ENCODE data around the gene ATP13A2.
A peak's percentile ranks its signal among the peaks of the same experiment; 100 is the strongest.

The ATP13A2 gene

GRCh38 chr1:17011439-17012307 lies at the start of gene ATP13A2:
TSS of gene ATP13A2 (minus strand) at chr1:17011928. CDS start at chr1:17011738, 190 bp downstream.
- peak; percentile 72 for DNase-seq (ENCODE audit: low read depth)

DNA sequence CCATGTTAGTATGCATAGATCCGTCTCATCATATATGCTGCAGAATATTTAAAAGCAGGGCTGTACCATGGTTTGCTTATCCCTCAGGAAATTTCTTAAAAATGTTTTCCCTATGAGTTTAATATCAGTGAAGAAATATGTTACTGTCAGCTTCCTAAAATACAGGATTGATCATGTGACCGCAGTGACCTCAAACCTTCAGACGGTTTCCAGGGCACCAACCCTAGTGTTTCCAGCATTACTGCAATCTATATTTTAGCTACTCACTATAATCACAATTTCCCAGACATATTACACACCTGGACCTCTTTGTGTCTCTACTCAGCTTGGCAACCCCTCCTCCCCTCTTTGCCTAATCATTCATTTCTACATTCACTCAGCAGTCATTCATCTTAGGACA lies 49.8 kb upstream of the ATP13A2 start:
- DNase-seq (ENCODE audit: low read depth): no peak

DNA sequence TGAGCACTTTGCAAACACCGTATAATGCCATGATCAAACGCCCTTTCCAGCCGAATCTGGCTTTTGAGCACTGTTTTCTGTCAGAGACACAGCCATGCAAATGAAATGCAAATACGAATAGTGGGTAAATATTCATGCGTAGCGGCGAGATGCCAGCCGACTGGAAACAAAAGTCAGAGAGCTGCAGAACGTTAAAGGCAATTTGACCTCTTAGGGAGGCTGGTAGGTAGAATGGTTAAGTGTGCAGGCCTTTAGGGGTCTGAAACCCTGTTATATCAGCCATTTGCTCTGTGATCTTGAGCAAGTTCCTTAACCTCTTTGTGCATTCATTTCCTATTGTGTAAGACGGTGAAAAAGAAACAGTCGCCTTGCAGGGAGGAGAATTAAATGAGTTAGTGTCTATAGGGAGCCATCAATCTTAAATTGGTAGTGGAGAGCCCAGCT lies 48.6 kb upstream of the ATP13A2 start:
- DNase-seq (ENCODE audit: low read depth): peak; percentile 20

DNA sequence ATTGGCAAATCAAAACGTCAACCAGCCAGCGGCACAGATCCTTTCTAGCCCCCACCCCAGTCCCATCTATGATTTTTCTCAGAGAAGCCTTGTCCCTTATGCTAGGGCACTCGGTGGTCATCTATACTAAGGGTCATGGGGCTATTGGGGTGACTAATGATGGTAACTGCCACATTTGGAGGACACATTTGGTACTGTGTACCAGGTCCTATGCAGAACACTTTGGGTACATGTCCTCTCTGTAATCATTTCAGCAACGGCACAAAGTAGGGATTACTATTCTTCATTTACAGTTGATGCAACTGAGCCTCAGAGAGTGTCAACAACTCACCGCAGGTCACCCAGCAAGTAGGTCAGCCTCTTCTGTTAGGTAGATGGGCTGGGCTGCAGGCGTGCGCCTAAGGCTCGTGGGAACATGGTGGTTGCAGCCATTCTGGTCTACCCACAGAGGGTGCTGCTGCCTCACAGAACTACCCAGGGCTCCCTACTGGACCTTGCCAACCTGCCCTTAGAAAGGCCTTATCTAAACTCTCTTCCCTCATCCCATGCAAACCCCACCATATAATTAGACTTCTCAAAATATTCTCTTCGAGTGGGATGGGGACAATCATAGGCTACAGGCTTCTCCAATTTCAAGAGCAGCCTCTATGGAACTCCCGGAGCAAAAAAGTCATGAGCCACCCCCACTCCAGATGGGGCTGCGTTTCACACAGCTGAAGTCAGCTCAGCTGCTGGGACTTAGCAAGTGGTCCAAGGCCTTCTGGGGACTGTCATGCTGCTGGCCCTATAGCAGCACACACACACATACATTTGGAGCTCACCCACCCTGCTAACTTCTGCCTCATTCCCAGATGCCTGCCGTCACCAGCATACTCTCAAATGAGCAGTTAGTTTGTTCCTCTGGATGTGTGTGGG lies 47.9 kb upstream of the ATP13A2 start:
- DNase-seq (ENCODE audit: low read depth): peak; percentile 76

DNA sequence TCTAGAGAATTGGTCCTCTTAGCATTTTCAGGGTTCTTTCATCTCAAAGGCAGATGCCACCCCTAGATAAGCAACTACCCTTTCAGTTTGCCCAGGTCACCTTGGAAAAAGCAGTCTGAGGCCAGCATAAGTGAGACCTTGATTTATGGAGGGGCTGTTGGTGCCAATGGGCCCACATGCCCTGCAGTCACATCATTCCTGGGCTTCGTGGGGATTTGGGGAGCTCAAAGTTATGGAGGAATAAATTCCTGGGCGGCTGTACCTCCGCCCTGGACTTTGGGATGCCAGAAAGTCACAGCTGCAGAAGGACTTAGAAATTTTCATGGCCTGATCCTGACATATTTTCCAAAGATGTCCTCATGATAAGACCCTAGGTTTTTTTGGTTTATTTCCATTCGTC lies 44.8 kb upstream of the ATP13A2 start:
- no peak for DNase-seq (ENCODE audit: low read depth)

GRCh38 chr1:17055801-17056200 lies 44.1 kb upstream of the ATP13A2 start:
- no peak for DNase-seq (ENCODE audit: low read depth)

DNA sequence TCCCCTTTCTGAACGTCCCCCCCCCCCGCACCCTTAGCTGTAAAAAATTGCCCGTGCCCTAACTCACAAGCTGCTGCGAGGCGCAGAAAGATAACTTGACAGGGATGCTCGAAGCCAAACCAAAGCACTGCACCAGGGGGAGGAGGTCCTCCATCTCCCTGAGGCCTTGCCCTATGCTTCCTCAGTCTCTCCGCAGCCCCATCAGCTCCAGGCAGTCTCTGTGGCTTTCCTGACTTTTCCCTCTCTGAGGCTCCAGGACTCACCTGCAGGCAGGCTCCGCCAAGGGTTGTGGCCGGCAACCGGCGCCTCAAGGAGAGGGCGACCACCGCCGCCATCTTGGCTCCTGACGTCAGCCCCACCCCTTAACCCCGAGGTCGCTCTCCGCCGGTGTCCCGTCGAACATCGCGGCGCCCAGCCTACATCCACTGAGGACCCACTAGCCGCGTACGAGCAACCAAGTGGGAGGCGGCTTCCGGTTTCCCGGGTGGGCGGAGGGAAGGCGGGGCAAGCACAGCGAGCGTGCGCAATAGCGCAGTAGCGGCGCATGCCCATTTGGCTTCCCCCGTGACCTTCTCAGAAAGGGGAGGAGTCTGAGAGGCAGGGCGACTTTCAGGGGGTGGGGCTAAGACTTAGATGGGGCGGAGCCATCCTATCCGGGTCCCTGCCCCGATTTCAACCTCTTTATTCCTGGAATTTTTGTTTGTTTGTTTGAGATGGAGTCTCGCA lies 42.1 kb upstream of the ATP13A2 start, which contains the start of gene SDHB:
TSS of gene SDHB (minus strand) at position 348 of the 726 bp plus-strand sequence. CDS start at position 335, 13 bp downstream.
- peak; percentile 99 for DNase-seq (ENCODE audit: low read depth)

- peak; percentile 21 for DNase-seq (ENCODE audit: low read depth)
Observed at GRCh38 chr1:17053086-17053684, 41.5 kb upstream of the ATP13A2 start.

GRCh38 chr1:17052641-17053040 lies 40.9 kb upstream of the ATP13A2 start:
- no peak for DNase-seq (ENCODE audit: low read depth)

- DNase-seq (ENCODE audit: low read depth): no peak
Observed at GRCh38 chr1:17052038-17052437, 40.3 kb upstream of the ATP13A2 start.

GRCh38 chr1:17047924-17048323 lies 36.2 kb upstream of the ATP13A2 start:
- no peak for DNase-seq (ENCODE audit: low read depth)

GRCh38 chr1:17046334-17046657 lies 34.6 kb upstream of the ATP13A2 start:
- DNase-seq (ENCODE audit: low read depth): no peak

DNA sequence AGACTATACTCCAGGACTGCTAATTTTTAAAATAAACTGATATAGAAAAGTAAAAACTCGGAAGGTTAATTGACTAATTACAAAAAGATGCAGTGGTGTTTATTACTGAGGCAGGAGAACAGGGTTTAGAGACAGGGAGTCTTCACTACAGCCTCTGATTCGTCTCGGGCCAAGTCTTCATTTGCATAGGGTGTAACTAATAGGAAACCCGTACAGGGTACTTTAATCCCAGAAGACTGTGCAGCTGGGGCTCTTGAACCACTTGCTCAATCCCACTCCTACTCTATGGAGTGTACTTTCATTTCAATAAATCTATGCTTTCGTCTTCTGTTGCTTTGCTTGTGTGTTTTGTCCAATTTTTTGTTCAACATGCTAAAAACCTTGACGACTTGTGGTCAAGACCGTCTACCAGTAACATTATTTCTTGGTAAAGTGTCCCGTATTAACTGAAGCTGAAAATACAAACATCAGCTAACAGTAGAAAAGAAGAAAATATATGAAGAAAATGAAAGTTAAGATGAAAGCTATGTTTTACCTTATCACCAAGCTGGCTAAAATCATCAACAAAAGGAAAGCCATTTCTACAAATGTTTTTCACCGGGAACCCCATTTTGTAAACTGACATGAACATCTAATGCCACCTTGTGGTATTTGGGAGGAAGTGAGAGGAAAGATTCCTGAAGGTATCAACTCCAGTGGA lies 34.1 kb upstream of the ATP13A2 start:
- DNase-seq (ENCODE audit: low read depth): peak; percentile 73

DNA sequence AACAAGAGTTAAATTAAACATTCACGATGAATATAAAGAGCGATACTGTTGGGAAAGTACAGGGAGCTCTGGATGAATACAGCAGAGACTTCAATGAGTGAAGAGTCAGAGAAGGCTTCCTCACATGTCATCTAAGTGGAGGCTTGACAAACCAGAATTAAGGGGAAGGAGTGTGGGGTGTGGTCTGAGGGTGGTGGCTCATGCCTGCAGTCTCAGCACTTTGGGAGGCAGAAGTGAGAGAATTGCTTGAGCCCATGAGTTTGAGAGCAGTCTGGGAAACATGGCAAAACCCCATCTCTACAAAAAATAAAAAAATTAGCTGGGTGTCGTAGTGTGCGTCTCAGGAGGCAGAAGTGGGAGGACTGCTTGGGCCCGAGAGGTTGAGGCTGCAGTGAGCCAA lies 33.4 kb upstream of the ATP13A2 start:
- DNase-seq (ENCODE audit: low read depth): no peak

DNA sequence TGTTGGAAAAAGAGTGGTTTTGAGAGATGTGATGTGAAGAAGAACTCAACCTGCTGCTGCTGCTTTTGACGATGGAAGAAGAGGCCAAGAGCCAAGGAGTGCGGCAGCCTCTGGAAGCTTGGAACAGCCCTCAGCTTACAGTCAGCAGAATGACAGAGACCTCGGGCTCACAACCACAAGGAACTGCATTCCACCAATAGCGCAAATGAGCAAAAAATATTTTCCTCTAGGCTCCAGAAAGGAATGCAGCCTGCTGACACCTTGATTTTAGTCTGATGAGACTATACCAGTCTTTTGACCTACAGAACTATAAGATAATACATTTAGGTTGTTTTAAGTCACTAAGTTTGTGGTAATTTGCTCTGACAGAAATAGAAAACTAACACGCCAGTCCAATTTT lies 31.9 kb upstream of the ATP13A2 start:
- DNase-seq (ENCODE audit: low read depth): no peak

GRCh38 chr1:17040135-17040534 lies 28.4 kb upstream of the ATP13A2 start:
- no peak for DNase-seq (ENCODE audit: low read depth)

GRCh38 chr1:17039522-17039921 lies 27.8 kb upstream of the ATP13A2 start:
- DNase-seq (ENCODE audit: low read depth): no peak

- no peak for DNase-seq (ENCODE audit: low read depth)
Observed at GRCh38 chr1:17033481-17033880, 21.8 kb upstream of the ATP13A2 start.

- no peak for DNase-seq (ENCODE audit: low read depth)
Observed at GRCh38 chr1:17032741-17033140, 21.0 kb upstream of the ATP13A2 start.

DNA sequence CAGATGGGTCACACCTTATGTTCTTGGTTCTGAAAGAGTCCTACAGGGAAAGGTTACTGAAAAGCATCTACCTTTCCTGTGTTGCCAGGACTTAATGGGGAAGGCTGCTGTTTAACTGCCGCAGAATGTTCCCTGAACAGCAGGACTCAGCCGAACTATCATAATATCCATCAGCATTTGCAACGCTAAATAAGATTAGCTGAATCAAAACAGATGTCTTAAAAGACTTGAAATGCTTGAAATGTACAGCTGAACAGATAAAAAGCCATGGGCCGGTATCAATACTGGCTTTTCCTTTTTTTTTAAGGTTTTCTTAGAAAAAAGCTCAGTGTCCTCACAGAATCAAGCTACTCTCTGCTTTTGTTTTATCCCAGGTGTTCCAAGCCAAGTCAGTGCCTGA lies 19.7 kb upstream of the ATP13A2 start:
- DNase-seq (ENCODE audit: low read depth): no peak

DNA sequence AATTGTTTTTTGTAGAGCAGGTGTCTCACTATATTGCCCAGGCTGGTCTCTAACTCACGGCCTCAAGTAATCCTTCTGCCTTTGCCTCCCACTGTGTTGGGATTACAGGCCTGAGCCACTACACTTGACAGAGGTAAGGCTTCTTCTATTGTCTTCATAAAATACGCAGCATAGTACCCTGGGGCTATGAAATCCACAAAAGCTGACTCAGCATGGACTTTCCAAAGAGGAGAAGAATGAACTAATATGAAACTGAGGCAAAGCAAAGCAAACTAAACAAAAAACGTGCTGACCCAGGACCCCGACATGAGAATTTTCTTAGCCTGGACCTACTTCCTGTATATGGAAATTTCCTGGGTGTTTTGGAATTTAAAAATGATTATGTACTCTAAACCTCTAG lies 18.5 kb upstream of the ATP13A2 start:
- no peak for DNase-seq (ENCODE audit: low read depth)
